ENCODE measurements around the gene GAREM1. TPM values are rescaled to one million over a fixed set of nuclear protein-coding genes. Genes with fewer than 3 reads are reported as not detected.

Gene GAREM1
- total RNA-seq, 3 donors from 2014 or later: 7.8 to 13.4 (median 12.0) TPM

DNA sequence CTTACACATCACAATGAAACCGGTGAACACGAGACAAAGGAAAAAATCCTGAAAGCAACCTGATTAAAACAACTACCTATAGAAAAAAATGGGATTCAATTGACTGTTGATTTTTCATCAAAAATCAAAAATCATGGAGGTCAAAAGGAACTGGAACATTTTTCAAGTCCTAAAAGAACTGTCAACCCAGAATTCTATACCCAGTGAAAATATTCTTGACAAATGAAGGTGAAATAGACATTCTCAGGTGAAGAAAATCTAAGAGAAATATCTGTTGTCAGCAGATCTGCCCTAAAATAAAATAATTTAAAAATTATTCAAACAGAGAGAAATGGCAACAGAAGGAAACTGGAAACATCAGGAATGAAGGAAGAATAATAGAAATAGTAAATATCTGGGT lies 38.9 kb downstream of the GAREM1 start:
- no peak for DNase-seq (ENCODE audit: low spot score in 2 of 2)
- no peaks in the 10 kb centered on the region for H3K36me3 ChIP-seq
- peaks cover 5 to 15% of the 10 kb centered on the region in 2 donors for H3K9me3 ChIP-seq
- H3K27me3 ChIP-seq: no peaks in the 10 kb centered on the region
- H3K4me3 ChIP-seq: no peak overlapping the region
- H3K27ac ChIP-seq: no peak overlapping the region
- H3K4me1 ChIP-seq: no peaks in the 10 kb centered on the region
- TF ChIP-seq POLR2A (IDR thresholded peaks at IDR 0.05) (no peak), POLR2AphosphoS5 (IDR thresholded peaks at IDR 0.05) (no peak)
- TF ChIP-seq, protein P1, sequence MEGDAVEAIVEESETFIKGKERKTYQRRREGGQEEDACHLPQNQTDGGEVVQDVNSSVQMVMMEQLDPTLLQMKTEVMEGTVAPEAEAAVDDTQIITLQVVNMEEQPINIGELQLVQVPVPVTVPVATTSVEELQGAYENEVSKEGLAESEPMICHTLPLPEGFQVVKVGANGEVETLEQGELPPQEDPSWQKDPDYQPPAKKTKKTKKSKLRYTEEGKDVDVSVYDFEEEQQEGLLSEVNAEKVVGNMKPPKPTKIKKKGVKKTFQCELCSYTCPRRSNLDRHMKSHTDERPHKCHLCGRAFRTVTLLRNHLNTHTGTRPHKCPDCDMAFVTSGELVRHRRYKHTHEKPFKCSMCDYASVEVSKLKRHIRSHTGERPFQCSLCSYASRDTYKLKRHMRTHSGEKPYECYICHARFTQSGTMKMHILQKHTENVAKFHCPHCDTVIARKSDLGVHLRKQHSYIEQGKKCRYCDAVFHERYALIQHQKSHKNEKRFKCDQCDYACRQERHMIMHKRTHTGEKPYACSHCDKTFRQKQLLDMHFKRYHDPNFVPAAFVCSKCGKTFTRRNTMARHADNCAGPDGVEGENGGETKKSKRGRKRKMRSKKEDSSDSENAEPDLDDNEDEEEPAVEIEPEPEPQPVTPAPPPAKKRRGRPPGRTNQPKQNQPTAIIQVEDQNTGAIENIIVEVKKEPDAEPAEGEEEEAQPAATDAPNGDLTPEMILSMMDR (IDR thresholded peaks at IDR 0.05): no peak
- intact Hi-C loops (cut with DNase I; ENCODE audit: low total_unique reads): no loop called here

DNA sequence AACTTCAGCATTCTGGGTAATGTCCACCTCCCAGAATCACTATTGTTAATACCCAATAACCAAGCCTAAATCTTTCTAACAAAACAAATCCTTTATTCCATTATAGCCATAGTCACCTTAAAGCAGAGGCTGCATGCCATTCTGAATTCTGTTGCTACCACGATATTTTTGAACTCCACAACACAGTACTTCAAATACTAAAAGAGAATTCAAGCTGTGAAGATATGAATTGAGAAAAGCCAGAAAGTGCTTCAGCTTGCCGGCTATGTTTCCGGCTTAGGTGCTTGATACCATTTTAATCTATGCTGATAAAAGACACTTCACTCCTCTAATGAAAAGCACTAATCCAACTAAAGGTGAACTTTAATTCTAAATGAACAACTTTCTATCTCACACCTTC lies 41.3 kb downstream of the GAREM1 start:
- no peak for DNase-seq (ENCODE audit: low spot score in 2 of 2)
- Histone ChIP-seq H3K36me3 (no peaks in the 10 kb centered on the region), H3K4me3 (no peak overlapping the region), H3K4me1 (peaks cover 0 to 7% of the 10 kb centered on the region in 2 donors), H3K27ac (no peak overlapping the region), H3K27me3 (no peaks in the 10 kb centered on the region), H3K9me3 (peaks cover 5 to 15% of the 10 kb centered on the region in 2 donors)
- TF ChIP-seq POLR2A (IDR thresholded peaks at IDR 0.05) (no peak), POLR2AphosphoS5 (IDR thresholded peaks at IDR 0.05) (no peak)
- TF ChIP-seq, protein P1 (IDR thresholded peaks at IDR 0.05): no peak
- intact Hi-C loops (cut with DNase I; ENCODE audit: low total_unique reads): no loop called here

DNA sequence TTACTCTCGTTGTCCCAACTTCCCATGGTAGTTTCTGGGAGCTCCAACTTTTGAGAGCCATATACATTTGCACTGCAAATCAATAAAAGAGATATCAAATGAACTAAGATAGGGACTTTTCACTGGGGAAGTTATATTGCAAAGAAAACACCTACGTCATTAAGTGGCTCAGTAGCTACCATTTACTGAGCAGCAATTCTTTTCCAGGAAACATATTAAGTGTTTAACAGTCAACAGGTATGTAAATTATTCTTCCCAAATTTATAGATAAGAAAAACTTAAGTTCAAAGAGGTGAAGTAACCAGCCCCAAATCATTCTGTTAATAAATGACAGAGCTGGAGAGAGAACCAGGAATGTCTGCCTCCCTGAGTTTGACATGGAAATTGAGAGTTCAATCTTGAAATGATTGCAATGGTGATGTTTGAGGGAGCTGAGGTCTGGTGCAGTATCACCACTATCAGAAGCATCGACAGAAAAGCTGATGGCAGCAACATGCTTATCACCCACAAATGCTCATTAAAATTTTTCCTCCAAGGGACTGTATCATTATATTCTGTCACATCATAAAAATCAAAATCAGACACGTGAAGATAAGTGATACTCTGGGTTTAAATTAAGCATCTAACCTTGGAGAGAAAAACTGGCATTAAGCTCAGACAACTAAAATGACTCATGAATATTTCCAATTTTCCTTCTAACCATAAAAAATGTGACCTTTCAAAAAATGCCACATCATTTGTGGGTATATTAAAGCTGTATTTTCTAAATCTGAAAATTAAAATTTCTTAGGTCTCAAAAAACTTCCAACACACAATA lies 43.4 kb downstream of the GAREM1 start:
- Histone ChIP-seq H3K4me1 (peaks cover 0 to 7% of the 10 kb centered on the region in 2 donors), H3K27ac (no peak overlapping the region), H3K36me3 (no peaks in the 10 kb centered on the region), H3K9me3 (peaks cover 5 to 15% of the 10 kb centered on the region in 2 donors), H3K27me3 (no peaks in the 10 kb centered on the region), H3K4me3 (no peak overlapping the region)
- no peak for TF ChIP-seq POLR2AphosphoS5 (IDR thresholded peaks at IDR 0.05)
- TF ChIP-seq POLR2A (IDR thresholded peaks at IDR 0.05): no peak
- TF ChIP-seq, protein P1 (IDR thresholded peaks at IDR 0.05): no peak
- DNase-seq (ENCODE audit: low spot score in 2 of 2): no peak
- intact Hi-C loops (cut with DNase I; ENCODE audit: low total_unique reads): no loop called here

DNA sequence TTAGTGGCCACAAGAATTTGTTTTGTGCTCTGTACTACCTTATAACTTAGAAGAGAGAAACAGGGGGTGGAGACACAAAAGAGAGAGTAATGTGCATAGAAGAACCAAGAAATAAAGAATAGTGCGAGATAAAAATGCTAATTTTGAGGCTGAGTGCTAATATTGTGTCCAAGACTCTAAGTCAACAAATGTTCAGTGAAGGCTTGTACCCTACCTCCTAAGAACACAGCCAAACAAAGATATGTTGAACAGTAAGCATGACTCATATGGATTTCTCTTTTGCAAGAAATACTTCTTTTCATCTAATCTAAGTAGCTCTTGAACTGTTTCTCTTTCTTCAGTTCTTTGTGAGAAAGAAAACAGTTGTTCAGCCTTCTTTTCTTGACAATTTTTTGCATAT lies 45.2 kb downstream of the GAREM1 start:
- no peaks in the 10 kb centered on the region for H3K9me3 ChIP-seq
- no peaks in the 10 kb centered on the region for H3K27me3 ChIP-seq
- H3K27ac ChIP-seq: no peak overlapping the region
- intact Hi-C loops (cut with DNase I; ENCODE audit: low total_unique reads): no loop called here
- H3K4me3 ChIP-seq: no peak overlapping the region
- TF ChIP-seq POLR2AphosphoS5 (IDR thresholded peaks at IDR 0.05) (no peak), POLR2A (IDR thresholded peaks at IDR 0.05) (no peak)
- TF ChIP-seq, protein P1 (IDR thresholded peaks at IDR 0.05): no peak
- H3K4me1 ChIP-seq: peaks cover 0 to 7% of the 10 kb centered on the region in 2 donors
- H3K36me3 ChIP-seq: no peaks in the 10 kb centered on the region
- no peak for DNase-seq (ENCODE audit: low spot score in 2 of 2)

DNA sequence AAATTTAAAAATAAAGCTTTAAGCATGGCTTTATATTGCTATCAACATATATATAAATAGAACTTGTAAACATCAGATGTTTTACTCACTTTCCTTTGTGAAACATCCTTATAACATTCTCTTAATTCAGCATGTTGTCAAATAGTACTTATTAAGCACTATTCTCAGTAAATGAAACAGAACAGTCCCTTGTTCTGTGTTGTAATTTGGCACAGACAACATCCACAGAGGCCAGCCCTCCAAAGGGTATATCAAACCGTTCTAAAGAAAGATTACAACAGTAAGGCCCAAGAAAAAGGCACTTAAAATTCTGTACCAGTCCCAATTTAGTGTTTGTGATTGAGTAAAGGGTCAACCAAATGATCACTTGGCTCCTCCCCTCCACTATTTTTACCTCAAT lies 46.0 kb downstream of the GAREM1 start:
- intact Hi-C loops (cut with DNase I; ENCODE audit: low total_unique reads): no loop called here
- Histone ChIP-seq H3K4me3 (no peak overlapping the region), H3K4me1 (peaks cover 0 to 7% of the 10 kb centered on the region in 2 donors), H3K27ac (no peak overlapping the region), H3K27me3 (no peaks in the 10 kb centered on the region), H3K36me3 (no peaks in the 10 kb centered on the region), H3K9me3 (no peaks in the 10 kb centered on the region)
- TF ChIP-seq, protein P1 (IDR thresholded peaks at IDR 0.05): no peak
- TF ChIP-seq POLR2A (IDR thresholded peaks at IDR 0.05) (no peak), POLR2AphosphoS5 (IDR thresholded peaks at IDR 0.05) (no peak)
- no peak for DNase-seq (ENCODE audit: low spot score in 2 of 2)
